NCI-H1417 (cell line): ENCODE results near the gene TOR4A.
"Not testable (repeated sequence)": the region's sequence is repeated elsewhere in the genome, so short reads cannot be mapped to it uniquely, and the experiment has no call there.

Experiments
- DNase-seq, 3 experiments: peaks; one replicate each; lab custom pipeline; 2025; lab: John Stamatoyannopoulos, UW

The TOR4A gene

DNA sequence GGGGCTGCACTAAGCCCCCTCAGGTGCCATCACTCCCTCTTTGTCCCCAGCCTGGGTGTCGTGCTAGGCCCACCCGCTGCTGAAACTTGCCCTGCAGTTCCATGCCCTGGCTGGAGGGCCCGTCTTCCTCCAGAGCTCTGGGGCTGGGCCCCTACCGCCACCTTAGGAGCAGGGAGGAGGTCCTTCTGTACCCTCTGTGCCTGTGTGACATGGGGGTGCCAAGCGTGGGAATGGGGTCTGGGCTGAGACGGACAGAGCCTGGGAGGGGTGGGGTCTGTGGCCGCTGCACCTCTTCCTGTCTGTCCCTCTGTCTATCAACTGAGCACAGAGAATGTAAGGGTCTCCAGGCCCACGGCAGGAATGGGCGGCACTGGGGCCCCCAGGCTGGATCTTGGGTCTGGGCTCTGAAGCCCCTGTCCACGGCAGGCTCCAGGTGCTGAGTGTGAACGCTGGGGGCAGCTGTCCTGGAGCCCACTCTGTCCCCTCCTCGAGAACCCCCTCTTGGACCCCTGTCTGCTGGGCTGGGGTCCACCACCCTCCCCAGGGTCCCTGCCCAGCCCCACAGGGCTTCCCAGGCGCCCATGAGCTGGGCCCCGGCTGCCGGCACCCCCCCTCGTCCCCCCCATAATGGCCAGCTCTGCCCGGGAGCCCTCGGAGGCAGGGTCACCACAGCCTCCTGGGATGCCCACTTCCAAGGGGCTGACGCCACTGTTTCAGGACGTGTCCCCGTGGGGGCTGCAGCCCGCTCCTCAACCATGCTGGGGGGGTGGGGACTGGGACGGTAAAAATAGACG is 40.4 kb downstream of the TOR4A start:
- no peak for DNase-seq

DNA sequence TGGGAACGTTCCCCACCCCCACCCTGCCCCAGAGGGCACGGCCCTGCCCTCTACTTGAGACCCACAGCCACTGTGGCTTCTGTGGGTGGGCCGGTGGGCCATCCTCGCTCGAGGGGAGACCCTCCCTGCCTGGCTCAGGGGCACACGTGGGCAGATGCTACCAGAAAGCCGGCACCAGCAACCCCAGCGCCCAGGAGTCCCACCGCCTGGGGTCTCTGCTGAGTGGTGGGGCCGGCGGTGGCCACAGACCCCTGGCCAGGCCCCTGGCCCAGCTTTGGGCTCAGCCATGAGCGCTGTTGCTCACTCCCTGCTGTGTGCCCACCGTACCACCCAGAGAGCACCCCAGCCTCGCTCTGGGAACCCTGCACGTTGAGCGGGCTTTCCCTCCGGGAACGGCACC is 41.1 kb downstream of the TOR4A start:
- no peak for DNase-seq

DNA sequence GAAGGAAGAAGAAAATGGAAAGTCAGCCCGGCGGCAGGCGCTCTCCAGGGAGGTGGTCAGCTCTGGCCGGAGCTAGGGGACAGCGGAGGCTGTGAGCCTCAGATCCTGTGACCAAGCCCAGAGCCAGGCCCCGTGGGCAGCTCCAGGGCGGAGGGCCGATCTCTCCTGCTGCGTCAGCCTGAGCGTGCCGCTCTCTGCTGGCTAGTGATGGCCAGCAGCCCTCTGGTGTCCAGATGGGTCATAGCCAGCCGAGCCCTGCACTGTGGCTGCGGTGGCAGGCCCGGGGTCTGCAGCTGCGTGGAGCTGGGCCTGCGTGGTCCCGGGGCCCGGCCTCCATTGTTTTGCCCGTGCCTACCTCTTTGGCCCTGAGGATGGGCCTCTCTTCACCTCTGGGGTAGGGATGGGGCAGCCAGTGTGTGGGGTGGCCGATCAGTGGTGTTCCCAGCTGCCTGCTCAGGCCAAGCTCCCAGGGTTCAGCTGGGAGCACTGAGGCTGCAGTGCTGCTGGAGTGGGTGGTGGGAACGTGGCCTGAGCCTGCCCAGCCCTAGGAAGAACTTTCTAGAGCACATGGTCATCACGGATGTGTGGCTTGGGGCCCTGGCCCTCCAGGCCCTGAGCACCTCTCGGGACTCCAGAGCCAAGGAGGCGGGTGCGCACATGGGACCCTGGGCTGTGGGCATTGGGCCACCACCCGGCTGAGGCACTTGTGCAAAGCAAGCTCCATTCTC is 41.6 kb downstream of the TOR4A start:
- DNase-seq, result no peak

DNA sequence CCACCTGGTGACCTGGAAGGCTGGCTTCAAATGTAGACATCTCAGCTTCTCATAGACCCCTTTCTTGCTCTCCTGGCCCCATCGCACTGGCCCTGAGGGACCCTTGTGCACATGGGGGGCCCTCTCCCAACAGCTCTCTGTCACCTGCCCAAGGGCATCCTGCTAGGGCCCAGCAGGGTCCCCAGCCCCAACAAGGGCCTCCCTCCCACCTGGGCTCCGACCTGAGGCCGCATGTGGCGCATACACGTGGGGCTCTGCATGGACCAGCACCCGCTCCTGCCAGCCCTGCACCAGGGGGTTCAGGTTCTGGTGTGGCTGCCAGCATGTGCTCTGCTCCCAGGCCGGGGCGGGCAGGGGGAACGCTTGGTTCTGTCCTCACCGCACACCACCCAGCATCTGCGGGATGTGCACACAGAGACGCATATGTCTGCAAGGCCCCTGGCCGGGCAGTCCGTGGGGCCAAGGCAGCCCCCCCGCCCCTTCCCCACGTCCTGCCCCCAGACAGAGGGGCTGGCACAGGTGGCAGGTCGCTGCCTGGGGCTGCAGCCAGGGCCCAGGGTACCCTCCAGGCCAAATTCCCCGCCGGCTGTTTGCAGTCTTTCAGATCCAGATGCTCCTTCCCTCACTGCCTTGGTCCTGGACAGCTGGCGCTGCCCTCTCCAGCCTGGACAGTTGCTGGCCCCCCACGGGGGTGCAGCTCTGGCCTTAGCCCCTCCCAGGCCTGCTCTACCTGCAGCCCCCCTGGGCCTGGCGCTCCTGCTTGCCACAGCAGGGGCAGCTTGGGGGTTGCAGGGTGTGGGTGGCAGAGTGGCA is 42.4 kb downstream of the TOR4A start:
- no peak for DNase-seq

DNA sequence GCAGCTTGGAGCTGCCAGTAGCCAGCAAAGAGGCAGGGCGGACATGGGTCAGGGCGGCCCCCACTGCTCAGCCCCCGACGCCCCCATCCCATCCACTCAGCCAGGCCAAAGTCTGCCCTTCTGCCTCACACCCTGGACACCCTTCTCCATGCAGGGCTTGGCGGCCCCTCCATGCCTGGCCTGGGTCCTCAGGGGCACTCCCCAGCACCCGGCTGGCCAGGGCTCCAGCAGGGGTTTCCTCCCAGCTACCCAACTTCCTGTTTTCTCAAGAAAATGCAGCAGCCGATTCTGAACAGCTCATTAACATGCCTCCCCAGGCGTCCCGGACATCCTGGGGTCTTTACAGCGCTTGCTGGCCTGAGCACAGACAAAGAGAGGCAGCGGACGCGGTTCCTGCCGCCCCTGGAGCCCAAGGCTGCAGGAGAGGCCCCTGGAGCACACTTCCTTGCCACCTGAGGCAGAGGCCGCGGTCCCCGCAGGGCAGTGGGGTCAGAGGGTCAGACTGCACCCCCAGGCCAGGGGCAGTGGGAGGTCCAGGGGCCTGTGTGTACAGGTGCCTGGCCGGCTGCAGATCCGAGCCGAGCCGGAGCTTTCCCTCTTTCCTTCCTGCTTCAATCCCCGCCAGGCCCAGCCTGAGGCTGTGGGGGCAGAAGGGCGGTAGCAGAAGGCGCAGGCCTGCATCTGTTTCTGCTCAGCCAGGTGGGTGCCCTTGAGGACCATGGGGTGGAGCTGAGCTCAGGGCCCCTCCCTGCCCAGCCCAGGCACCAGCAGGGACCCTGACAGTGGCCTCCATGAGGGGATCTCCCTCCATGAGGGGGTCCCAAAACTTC is 43.2 kb downstream of the TOR4A start:
- peak in 2 of 3 experiments; percentile 70 to 71 for DNase-seq

DNA sequence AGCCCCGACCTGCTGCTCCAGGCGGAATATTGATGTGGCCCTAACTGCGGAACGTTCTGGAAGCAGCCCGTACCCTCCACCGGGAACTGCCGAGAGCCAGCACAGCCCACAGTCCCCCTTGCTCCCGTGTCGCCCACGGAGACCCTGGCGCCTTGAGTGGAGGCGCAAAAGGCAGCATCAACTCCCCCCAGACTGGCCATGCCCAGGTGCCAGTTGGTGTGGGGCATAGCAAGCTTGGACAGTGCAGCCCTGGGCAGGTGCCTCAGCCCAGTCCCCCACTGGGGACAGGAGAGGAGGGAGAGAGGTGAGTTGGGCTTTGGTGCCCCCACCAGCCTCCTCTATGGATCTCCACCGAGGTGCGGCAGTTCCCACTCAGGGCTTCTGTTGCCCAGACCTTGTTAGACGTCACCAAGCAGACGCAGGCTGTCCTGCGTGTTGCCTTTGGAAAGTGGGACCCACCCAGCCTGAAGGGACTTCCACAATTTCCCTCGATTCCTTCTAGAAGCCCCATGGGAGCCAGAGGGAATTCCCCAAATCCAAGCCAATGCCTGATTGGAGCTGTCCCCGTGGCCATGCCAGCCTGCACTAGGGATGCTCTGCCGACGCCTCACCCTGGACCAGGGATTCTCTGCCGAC is 44.3 kb downstream of the TOR4A start:
- DNase-seq, result no peak

DNA sequence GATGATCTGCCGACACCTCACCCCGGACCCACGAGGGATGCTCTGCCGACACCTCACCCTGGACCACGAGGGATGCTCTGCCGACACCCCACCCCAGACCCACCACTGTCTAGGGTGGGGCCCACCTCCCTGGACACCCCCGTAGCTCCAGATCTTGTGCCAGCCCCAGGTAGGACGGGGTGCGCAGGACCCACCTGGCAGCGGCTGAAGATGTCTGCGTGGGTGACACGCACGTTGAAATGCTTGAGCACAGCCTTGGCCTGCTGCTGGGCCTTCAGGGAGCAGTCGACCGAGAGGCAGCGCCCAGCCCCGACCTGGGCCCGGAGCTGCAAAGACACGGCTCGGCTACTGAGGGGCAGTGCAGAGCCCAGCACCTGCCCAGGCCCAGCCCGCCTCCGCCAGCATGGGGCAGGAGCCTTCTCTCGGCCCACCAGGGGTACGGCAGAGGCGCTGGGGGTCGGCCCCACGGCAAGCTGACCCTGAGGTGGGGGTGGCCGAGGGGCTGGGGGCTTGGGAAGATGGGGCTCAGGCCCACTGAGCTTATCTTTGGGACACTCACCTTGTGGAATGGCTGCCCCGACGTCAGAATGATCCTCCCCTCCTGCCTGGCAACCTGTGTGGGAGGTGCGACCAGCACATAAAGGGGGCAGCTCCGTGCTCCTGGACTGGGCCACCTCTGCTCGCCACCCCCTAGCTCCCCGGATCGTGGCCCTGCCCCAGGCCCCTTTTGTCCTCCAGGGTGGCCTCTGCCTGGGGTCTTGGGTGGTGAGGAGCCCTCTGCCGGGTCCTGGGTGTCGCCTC is 46.2 kb downstream of the TOR4A start:
- DNase-seq, result no peak

DNA sequence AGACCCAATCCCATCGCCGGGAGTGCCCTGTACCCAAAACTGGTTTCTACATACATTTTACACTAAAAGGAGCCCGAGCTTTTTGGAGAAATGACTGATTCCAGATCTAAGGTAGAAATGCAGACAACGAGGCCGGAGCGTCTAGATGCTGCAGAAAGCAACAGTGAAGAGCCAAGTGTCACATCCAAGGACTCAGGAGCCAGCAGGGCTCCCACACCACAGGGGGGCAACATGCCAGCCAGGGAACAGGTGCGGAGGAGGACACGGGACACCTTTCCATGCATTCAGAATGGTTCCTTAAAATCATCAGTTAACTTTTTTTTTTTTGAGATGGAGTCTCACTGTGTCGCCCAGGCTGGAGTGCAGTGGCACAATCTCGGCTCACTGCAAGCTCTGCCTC is 47.6 kb downstream of the TOR4A start:
- no peak for DNase-seq

DNA sequence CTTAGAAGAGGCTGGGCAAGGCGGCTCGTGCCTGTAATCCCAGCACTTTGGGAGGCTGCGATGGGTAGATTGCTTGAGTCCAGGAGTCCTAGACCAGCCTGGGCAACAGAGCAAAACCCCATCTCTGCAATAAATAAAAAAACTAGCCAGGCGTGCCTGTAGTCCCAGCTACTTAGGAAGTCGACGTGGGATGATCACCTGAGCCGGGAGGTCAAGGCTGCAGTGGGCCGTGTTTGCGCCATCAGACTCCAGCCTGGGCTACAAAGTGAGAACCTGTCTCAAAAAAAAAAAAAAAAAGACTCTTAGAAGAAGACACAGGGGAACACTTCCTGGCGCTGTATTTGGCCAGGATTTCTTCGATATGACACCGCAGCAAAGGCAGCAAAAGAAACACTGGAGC is 48.3 kb downstream of the TOR4A start:
- DNase-seq, result no peak

DNA sequence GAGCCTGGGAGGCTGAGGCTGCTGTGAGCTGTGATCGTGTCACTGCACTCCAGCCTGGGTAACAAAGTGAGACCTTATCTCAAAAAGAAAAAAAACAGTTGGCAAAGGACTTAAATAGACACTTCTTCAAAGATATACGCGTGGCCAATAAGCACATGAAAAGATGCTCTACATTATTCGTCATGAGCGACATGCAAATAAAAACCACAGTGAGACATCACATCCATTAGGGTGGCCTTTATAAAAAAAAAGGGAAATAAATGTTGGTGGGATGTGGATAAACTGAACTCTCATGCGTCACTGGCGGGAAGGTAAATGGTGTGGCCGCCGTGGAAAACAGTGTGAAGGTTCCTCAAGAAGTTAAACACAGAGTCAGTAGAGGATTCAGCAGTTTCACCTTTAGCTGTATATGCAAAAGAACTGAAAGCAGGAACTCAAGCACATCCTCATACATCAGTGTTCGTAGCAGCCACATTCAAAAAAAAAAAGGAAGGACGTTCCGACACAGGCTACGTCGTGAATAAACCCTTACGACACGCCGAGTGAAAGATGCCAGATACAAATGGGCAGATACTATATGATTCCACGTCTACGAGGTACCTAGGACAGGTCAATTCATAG is 49.0 kb downstream of the TOR4A start:
- no peak for DNase-seq

DNA sequence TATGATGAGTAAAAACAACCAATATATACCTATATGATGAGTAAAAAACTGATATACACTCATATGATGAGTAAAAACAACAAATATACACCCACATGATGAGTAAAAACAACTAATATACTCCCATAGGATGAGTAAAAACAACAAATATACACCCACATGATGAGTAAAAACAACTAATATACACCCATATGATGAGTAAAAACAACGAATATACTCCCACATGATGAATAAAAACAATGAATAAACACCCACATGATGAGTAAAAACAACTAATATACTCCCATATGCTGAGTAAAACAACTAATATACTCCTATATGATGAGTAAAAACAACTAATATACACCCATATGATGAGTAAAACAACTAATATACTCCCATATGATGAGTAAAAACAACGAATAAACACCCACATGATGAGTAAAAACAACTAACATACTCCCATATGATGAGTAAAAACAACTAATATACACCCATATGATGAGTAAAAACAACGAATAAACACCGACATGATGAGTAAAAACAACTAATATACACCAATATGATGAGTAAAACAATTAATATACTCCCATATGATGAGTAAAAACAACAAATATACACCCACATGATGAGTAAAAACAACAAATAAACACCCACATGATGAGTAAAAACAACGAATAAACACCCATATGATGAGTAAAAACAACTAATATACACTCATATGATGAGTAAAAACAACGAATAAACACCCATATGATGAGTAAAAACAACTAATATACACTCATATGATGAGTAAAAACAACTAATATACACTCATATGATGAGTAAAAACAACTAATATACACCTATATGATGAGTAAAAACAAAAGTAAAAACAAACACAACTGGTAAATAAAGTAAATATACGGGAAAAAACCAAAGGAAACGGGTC is 50.4 kb downstream of the TOR4A start:
- DNase-seq, result not testable (repeated sequence)

DNA sequence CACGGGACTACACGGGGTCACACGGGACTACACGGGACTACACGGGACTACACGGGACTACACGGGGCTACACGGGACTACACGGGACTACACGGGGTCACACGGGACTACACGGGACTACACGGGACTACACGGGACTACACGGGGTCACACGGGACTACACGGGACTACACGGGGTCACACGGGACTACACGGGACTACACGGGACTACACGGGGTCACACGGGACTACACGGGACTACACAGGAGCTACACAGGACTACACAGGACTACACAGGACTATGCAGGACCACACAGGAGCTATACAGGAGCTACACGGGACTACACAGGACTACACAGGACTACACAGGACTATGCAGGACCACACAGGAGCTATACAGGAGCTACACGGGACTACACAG is 52.1 kb downstream of the TOR4A start:
- DNase-seq, result not testable (repeated sequence)

DNA sequence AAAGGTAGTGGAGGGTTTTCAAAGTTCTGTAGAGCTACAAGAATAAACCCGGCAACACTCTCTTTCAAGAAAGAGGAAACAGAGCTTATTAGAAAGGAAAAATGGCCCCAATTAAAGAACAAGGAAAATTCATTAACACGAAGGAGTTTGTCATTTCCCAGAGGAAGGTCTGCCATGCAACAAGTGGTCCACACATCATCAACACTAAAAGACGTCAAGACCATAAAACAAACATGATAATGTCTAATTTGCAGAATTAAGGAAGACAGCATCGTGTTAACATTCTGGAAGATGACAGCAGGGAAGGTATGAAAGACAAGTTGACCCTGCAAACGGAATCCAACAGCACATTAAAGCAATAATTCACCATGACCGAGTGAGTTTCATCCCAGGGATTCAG is 53.2 kb downstream of the TOR4A start:
- DNase-seq, result no peak

DNA sequence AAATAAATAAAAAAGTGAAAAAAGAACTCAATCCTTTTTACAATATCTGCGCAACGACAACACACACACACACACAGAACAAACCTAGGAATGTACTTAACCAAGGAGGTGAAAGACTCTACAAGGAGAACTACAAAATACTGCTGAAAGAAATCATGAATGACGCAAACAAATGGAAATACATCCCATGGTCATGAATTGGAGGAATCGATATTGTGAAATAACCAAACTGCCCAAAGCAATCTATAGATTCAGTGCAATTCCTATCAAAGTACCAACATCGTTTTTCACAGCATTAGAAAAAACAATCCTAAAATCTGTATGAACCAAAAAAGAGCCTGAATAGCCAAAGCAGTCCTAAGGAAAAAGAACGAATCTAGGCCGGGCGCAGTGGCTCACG is 54.4 kb downstream of the TOR4A start:
- no peak for DNase-seq
